GM19239 (cell line): ENCODE data around the gene ANKDD1A.

Experiments used
- DNase-seq: peaks from one replicate; pipeline ENCODE4 v3.0.0; 2011; ENCODE audit warnings: low spot score; ENCODE audit not compliant: insufficient read length
- FAIRE-seq: peaks from 2 replicates; lab custom pipeline; 2011; peaks lifted over from hg19 to GRCh38; lab: Jason Lieb, UNC

Gene ANKDD1A

DNA sequence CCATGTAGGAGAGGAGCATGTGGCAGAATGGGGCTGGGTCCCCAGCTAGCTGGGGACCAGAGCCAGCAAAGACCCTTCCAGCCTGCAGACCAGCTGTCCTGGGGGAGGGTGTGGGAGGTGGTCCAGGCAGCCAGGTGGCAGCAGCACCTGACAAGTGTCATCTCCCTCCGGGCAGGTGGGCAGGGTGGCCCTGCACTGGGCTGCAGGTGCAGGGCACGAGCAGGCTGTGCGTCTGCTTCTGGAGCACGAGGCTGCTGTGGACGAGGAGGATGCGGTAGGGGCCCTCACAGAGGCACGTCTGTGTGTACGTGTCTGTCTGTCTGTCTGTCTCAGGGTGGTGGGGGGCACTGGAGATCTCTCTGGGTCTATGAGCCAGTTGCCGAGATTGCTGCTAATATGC lies 5.5 kb downstream of the ANKDD1A start:
- FAIRE-seq (no peak), DNase-seq (no peak)

DNA sequence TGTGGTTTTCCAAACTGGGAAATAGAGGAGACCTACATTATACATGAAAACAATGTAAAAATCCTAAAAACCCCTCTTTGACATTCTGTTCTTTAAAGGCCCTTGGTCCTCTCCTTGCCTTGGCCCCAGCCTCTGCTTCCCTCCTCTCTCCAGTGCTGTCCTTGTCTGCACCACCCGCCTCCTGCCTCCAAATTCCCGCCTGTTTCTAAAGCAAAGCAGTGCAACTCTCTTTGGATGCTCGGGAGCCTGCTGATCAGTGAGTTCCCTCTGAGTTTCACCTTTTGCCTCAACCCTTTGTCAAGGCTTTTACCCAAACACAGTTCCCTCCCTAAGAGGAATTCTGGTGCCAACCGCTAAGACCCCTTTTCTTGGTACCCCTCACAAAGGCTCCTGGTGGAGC lies 8.0 kb downstream of the ANKDD1A start:
- FAIRE-seq (no peak), DNase-seq (no peak)

DNA sequence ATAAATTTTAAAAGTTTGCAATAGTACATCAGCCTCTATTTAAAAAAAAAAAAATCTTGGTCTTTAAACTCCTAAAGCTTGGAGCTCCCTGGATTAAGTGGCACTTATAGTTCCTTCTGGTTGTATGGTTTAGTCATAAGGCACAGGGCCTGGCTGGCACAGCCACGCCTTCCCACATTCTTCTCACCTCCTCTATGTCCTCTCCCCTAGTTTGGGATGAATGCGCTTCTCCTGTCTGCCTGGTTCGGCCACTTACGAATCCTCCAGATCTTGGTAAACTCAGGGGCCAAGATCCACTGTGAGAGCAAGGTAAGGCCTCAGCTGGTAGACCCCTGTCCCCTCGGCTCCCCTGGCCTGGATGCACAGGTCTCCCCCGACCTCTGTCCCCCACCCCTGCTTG lies 10.0 kb downstream of the ANKDD1A start:
- FAIRE-seq = no peak

GRCh38 chr15:64923546-64923945 lies 11.8 kb downstream of the ANKDD1A start:
- FAIRE-seq = no peak
- no peak for DNase-seq

More for the DNA sequence above, 10.0 kb downstream of the ANKDD1A start:
- no peak for DNase-seq

- FAIRE-seq = peak; percentile 48
- no peak for DNase-seq
These were observed 13.9 kb downstream of the ANKDD1A start for GRCh38 chr15:64925335-64926330.

DNA sequence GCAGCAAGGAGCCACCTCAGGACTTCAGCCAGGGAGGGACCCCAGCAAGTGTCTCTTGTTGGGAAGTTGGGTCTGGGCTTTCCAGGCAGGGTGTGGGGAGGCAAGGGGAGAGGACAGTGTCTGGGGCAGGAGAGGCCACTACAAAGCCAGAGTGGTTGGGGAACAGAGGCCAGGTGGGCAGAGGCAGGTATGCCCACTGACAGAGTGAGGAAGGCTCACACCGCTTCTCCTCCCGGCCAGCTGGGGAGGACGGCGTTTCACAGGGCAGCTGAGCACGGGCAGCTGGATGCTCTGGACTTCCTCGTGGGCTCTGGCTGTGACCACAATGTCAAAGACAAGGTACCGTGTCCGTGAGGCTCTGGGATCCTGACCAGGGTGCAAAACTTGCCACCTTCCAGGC lies 15.0 kb downstream of the ANKDD1A start:
- DNase-seq (no peak), FAIRE-seq (no peak)

DNA sequence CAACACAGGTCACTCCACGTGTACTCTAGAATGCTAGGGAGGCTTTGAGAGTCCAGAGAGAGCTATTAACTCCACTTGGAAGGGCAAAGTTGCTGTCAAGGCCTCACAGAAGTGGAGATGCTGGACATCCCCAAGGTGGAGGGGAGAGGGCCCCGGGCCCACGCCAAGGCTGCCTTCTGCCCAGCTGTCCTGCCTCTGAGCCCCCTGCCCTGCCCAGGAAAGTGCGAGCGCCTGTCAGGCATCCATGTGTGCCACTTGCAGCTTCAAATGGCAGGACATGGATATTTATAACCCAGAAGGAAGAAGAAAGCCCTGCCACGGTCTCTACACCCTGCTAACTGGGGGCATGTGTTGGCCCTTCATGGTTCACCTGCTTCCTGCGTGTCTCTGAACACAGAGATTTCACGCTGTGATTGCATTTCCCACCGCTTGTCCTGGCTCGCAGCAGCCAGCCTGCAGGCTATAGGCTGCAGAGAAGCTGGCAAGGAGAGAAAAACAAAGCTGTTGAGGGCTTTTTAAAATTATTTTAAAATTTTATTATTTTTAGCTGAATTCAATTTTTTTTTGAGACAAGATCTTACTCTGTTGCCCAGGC lies 17.0 kb downstream of the ANKDD1A start:
- FAIRE-seq (no peak), DNase-seq (no peak)

GRCh38 chr15:64930019-64930652 lies 18.4 kb downstream of the ANKDD1A start:
- DNase-seq = peak; percentile 65
- FAIRE-seq = peak; percentile 99

GRCh38 chr15:64930778-64931371 lies 19.2 kb downstream of the ANKDD1A start:
- peak; percentile 71 for FAIRE-seq
- no peak for DNase-seq

DNA sequence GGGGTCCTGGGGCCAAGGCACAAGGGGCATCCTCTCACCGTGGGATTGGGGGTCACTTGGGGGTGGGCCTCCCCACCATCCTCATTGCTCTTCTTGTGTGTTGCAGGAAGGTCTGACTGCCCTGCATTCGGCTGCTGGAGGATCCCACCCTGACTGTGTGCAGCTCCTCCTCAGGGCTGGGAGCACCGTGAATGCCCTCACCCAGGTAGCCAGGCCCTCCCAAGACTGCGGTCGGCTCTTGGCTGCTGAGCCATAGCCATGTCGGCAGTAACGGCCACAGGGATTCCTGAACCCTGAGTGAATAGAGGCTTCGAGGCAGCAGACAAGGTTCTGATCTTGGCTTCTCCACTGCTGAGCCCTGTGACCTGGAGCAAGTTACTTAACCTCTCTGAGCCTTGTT lies 19.7 kb downstream of the ANKDD1A start:
- DNase-seq (no peak), FAIRE-seq (no peak)

DNA sequence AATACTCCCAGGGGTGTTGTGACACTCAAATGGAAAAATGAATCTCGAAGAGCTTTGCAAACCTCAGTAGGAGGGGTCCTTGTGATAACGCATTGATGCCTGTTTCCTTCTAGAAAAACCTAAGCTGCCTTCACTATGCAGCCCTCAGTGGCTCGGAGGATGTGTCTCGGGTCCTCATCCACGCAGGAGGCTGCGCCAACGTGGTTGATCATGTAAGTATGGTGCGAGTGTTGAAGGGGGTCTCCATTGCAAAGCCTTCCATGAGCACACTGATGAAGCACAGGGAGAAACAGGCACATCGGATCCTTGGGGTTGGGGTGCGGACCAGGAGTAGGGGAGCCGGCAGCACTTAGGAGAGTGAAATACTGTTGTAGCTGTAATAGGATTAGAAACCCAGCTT lies 22.3 kb downstream of the ANKDD1A start:
- DNase-seq (no peak), FAIRE-seq (no peak)

GRCh38 chr15:64938192-64938591 lies 26.5 kb downstream of the ANKDD1A start:
- DNase-seq (no peak), FAIRE-seq (no peak)

GRCh38 chr15:64942356-64942755 lies 30.7 kb downstream of the ANKDD1A start:
- FAIRE-seq = no peak
- no peak for DNase-seq

DNA sequence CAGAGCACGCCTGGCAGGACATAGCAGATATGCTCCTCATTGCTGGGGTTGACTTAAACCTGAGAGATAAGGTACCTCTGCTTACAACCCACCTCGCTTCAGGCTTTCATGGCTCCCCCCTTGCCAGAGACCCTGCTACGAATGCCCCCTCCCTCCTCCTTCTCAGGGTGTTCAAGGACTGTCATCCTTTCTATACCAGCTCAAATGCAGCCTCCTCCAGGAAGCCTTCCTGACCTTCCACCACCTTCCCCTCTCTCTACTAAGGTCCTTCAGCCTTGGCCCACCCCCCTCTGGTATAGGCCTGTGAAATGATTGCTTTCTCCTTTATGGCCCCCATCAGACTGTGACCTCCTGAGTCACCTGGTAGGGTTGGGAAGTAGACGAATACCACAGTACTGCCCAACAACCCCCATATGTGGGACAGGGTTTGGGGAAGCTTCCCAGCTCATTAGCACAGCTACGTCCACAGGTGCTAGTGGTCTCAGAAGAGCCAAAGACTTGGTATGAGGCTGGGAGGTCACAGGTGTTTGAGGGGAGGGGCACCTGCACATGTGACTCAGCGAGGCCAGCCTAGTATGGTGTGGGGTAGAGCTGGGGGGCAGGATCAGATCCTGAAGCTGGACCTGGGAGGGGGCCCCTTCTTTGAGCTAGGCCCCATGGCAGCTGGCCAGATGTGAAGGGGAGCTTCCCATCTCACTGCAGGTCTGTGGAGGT lies 32.0 kb downstream of the ANKDD1A start:
- DNase-seq = no peak
- FAIRE-seq = no peak

DNA sequence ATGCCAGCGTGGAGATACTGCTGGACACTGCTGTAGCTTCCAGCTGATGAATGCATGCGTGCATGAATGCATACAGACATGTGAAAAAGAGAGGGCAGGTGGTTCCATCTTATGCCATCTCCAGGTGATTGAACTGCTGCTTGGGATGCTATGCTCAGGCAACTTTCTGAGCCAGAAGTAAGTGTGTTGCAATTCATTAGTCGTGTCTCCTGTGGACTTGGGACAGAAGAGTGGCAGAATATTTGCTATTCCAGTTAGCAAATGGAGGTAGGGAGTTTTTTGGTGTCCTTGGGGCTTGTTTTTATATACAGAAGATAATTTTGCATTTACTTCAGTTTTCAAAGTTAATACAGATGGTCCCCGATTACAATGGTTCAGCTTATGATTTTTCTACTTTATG lies 33.3 kb downstream of the ANKDD1A start:
- FAIRE-seq (no peak), DNase-seq (no peak)

DNA sequence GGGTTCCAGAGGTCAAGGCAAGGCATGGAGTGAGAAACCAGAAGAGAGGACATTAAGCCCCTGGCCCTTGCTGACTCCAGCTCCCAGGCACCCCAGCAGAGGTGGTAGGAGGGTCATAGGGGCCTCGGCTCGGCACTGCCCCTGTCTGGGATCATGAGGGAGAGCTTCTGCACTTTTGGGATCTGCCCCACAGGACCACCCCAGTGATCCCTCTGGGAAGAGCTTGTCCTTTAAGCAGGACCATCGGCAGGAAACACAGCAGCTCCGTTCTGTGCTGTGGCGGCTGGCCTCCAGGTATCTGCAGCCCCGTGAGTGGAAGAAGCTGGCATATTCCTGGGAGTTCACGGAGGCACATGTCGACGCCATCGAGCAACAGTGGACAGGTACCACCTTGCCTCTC lies 35.5 kb downstream of the ANKDD1A start:
- no peak for FAIRE-seq
- no peak for DNase-seq

- no peak for DNase-seq
These were observed 37.2 kb downstream of the ANKDD1A start for GRCh38 chr15:64948916-64949315.

DNA sequence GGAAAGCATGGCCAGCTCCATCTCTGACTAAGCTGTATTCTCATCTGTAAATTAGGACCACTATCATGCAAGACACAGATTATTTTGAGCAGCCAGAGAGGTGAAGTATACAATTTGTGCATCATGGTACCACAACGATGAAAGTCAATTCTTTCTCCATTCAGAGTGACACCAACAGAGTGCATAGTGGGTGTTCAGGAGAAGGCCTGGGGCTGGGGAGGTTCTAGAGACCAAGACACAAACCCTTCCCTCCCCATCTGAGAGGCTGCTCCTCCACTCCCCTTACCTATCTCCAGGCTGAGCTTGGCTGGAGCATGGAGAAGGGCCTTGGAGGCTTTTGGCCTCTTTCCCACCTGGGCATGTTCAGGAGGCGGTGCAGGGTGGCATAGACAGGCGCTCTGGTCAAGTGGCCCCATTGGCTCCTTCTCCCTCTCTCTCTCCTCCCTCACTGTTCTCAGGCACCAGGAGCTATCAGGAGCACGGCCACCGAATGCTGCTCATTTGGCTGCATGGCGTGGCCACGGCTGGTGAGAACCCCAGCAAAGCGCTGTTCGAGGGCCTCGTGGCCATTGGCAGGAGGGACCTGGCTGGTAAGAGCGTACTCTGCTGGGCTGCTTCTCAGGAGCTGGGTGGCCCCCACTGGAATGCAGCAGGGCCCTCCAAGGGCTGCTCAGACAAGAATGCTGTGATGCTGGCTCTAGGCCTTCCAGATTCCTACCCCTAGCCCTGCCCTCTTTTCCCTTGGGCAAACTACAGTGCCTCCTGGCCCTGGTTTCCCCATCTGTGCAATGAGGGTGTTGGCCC lies 37.9 kb downstream of the ANKDD1A start:
- no peak for FAIRE-seq

More at GRCh38 chr15:64948916-64949315, 37.2 kb downstream of the ANKDD1A start:
- no peak for FAIRE-seq

DNA sequence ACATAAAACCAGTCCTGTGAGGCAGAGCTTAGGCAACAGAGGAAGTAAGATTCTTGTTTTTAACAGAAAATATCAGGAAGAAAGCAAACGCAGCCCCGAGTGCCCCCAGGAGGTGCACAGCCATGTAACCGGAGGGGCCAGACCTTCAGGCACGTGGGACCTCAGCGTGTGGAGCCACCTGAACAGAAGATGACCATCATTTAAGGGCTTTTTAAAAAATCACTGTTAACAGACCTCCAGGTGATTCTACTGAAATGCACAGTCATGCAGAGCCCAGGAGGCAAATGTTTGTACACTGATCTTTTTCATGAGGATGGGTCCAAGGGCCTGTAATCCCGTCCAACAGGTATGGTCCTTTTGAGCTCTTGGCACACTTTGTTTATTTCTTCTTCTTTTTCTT lies 39.2 kb downstream of the ANKDD1A start:
- DNase-seq (no peak), FAIRE-seq (no peak)

More for the DNA sequence above, 37.9 kb downstream of the ANKDD1A start:
- DNase-seq = no peak
